Sigmoid colon (tissue), 7 donors: ENCODE results near the gene KBTBD12. TPM values are rescaled to one million over a fixed set of nuclear protein-coding genes. Genes with fewer than 3 reads are reported as not detected.

ENCODE experiments used
- DNase-seq: peaks from one replicate; pipeline ENCODE4 v3.0.0-alpha.2; 2019
- H3K27ac ChIP-seq, 4 donors: fragments of 200-600 bp; sonication (generic); one replicate each; pipeline ENCODE4 v1.5.1; 2016 to 2019; ENCODE audit warnings: mild to moderate bottlenecking in 1 of 4
- H3K27me3 ChIP-seq, 3 donors: fragments of 200-600 bp; sonication (generic); one replicate each; pipeline ENCODE4 v1.5.1; 2019; ENCODE audit warnings: mild to moderate bottlenecking in 1 of 3
- H3K36me3 ChIP-seq, 4 donors: fragments of 200-600 bp; sonication (generic); one replicate each; pipeline ENCODE4 v1.5.1; 2016 to 2019
- H3K4me1 ChIP-seq, 4 donors: fragments of 200-600 bp; sonication (generic); one replicate each; pipeline ENCODE4 v1.5.1; 2017 to 2019
- H3K4me3 ChIP-seq, 4 donors: fragments of 200-600 bp; sonication (generic); one replicate each; pipeline ENCODE4 v1.5.1; 2017 to 2019; ENCODE audit warnings: mild to moderate bottlenecking in 2 of 4, moderate library complexity in 1 of 4
- H3K9me3 ChIP-seq, 4 donors: fragments of 200-600 bp in 3 of 4; sonication (generic) in 3 of 4; one replicate each; pipeline versions ENCODE4 v1.5.1 to v1.6.1; 2013 to 2019
- CTCF ChIP-seq, 4 experiments: fragments of 450-650 bp in 3 of 4; fragments of 200-600 bp in 1 of 4; IDR thresholded peaks; one replicate each; pipeline ENCODE4 v1.5.1; 2016 to 2019; ENCODE audit warnings: antibody characterized with exemption in 4 of 4, mild to moderate bottlenecking in 3 of 4, moderate library complexity in 2 of 4
- EP300 ChIP-seq, 4 donors: sonication (generic); formaldehyde crosslinking; IDR thresholded peaks; one replicate each; pipeline ENCODE4 v1.6.1; 2017; ENCODE audit warnings: antibody characterized with exemption in 4 of 4
- POLR2A ChIP-seq, 2 donors: fragments of 450-650 bp; IDR thresholded peaks; one replicate each; pipeline ENCODE4 v1.6.1; 2016; ENCODE audit warnings: antibody characterized with exemption in 2 of 2, mild to moderate bottlenecking in 2 of 2, moderate library complexity in 2 of 2
- POLR2AphosphoS5 ChIP-seq, 4 donors: sonication (generic); formaldehyde crosslinking; IDR thresholded peaks; one replicate each; pipeline ENCODE4 v1.6.1; 2017; ENCODE audit warnings: antibody characterized with exemption in 4 of 4
- WGBS, 2 donors: extraction: QIAGEN DNeasy Blood & Tissue Kit; methylation state at CpG; one replicate each; pipeline ENCODE4 v1.1.7; 2013; 5-methylcytosine and 5-hydroxymethylcytosine counted together
- intact Hi-C: fragments of 100-400 bp; cut with DNase I; formaldehyde crosslinking; loops from one replicate; pipeline ENCODE4 v1.15.1; 2023
- polyA plus RNA-seq, 3 donors: library from polyadenylated mRNA; stranded (reverse); fragments of 200-250 nt; gene quantifications; one replicate each; pipeline ENCODE4 v1.2.3, GENCODE V29; 2013
- total RNA-seq, 4 donors: library from RNA; depleted of rRNA; stranded (reverse); fragments of >200 nt; gene quantifications; one replicate each; pipeline ENCODE4 v1.1.0, GENCODE V29; 2016
- donor health status: healthy with polysubstance abuse.
- donor health status: Bipolar disorder and iron deficiency.
- donor health status: healthy.

Gene KBTBD12
- total and polyA plus RNA-seq, 7 donors, result 1.3 to 5.9 (median 2.5) TPM

- Histone ChIP-seq H3K27me3 (no peaks in the 10 kb centered on the region), H3K27ac (no peak overlapping the region), H3K4me3 (no peak overlapping the region), H3K4me1 (no peaks in the 10 kb centered on the region), H3K36me3 (no peaks in the 10 kb centered on the region), H3K9me3 (peaks cover 0 to 4% (median 1%) of the 10 kb centered on the region in 4 donors)
- 26 to 70% methylated on average over 2 of the region's 2 CpGs for WGBS, 2 donors
- intact Hi-C loops, result no loop called here
- no peak for DNase-seq
- no peak for TF ChIP-seq EP300 (IDR thresholded peaks at IDR 0.05)
- TF ChIP-seq CTCF (IDR thresholded peaks at IDR 0.05), result no peak
- no peak for TF ChIP-seq POLR2AphosphoS5 (IDR thresholded peaks at IDR 0.05)
- no peak for TF ChIP-seq POLR2A (IDR thresholded peaks at IDR 0.05)
Measured at GRCh38 chr3:127940116-127940515, 25.1 kb downstream of the KBTBD12 start.

GRCh38 chr3:127942613-127943012 is 27.6 kb downstream of the KBTBD12 start:
- Histone ChIP-seq H3K36me3 (no peaks in the 10 kb centered on the region), H3K9me3 (peaks cover 0 to 4% (median 1%) of the 10 kb centered on the region in 4 donors), H3K27me3 (no peaks in the 10 kb centered on the region), H3K4me3 (no peak overlapping the region), H3K4me1 (no peaks in the 10 kb centered on the region), H3K27ac (no peak overlapping the region)
- intact Hi-C loops, result no loop called here
- no peak for DNase-seq
- no peak for TF ChIP-seq CTCF (IDR thresholded peaks at IDR 0.05)
- no peak for TF ChIP-seq POLR2A (IDR thresholded peaks at IDR 0.05)
- no peak for TF ChIP-seq EP300 (IDR thresholded peaks at IDR 0.05)
- no peak for TF ChIP-seq POLR2AphosphoS5 (IDR thresholded peaks at IDR 0.05)

GRCh38 chr3:127948211-127948610 is 33.2 kb downstream of the KBTBD12 start:
- no peak for DNase-seq
- no peaks in the 10 kb centered on the region for H3K27me3 ChIP-seq
- 58 to 78% methylated on average over 3 of the region's 3 CpGs for WGBS, 2 donors
- H3K4me3 ChIP-seq, result no peak overlapping the region
- no peak overlapping the region for H3K27ac ChIP-seq
- H3K36me3 ChIP-seq, result no peaks in the 10 kb centered on the region
- no peaks in the 10 kb centered on the region for H3K4me1 ChIP-seq
- intact Hi-C loops, result no loop called here
- TF ChIP-seq POLR2AphosphoS5 (IDR thresholded peaks at IDR 0.05), result no peak
- TF ChIP-seq EP300 (IDR thresholded peaks at IDR 0.05), result no peak
- no peak for TF ChIP-seq POLR2A (IDR thresholded peaks at IDR 0.05)
- no peak for TF ChIP-seq CTCF (IDR thresholded peaks at IDR 0.05)
- H3K9me3 ChIP-seq, result no peaks in the 10 kb centered on the region

- Histone ChIP-seq H3K36me3 (no peaks in the 10 kb centered on the region), H3K4me1 (no peaks in the 10 kb centered on the region), H3K9me3 (no peaks in the 10 kb centered on the region), H3K27ac (no peak overlapping the region), H3K4me3 (no peak overlapping the region), H3K27me3 (no peaks in the 10 kb centered on the region)
- 96 to 98% methylated on average over 2 of the region's 2 CpGs for WGBS, 2 donors
- intact Hi-C loops, result no loop called here
- DNase-seq, result no peak
- TF ChIP-seq EP300 (IDR thresholded peaks at IDR 0.05) (no peak), POLR2AphosphoS5 (IDR thresholded peaks at IDR 0.05) (no peak), POLR2A (IDR thresholded peaks at IDR 0.05) (no peak), CTCF (IDR thresholded peaks at IDR 0.05) (no peak)
Measured at GRCh38 chr3:127949446-127950055, 34.5 kb downstream of the KBTBD12 start.

- Histone ChIP-seq H3K27me3 (no peaks in the 10 kb centered on the region), H3K27ac (no peak overlapping the region), H3K4me1 (no peaks in the 10 kb centered on the region), H3K36me3 (no peaks in the 10 kb centered on the region), H3K4me3 (no peak overlapping the region), H3K9me3 (no peaks in the 10 kb centered on the region)
- 76 to 86% methylated on average over 1 of the region's 1 CpG for WGBS, 2 donors
- TF ChIP-seq EP300 (IDR thresholded peaks at IDR 0.05), result no peak
- TF ChIP-seq POLR2A (IDR thresholded peaks at IDR 0.05), result no peak
- no peak for TF ChIP-seq CTCF (IDR thresholded peaks at IDR 0.05)
- no peak for TF ChIP-seq POLR2AphosphoS5 (IDR thresholded peaks at IDR 0.05)
- DNase-seq, result no peak
- intact Hi-C loops, result no loop called here
Measured at GRCh38 chr3:127951276-127951675, 36.2 kb downstream of the KBTBD12 start.
